Measurements from ENCODE around the gene CCDC60. TPM values are rescaled to one million over a fixed set of nuclear protein-coding genes. Genes with fewer than 3 reads are reported as not detected.
"Not testable (repeated sequence)": the region's sequence is repeated elsewhere in the genome, so short reads cannot be mapped to it uniquely, and the experiment has no call there.

Gene CCDC60
- total RNA-seq, 6 donors from 2014 or later, result 0.76 to 12.5 (median 2.3) TPM; not detected in 1

- no peaks in the 10 kb centered on the region for H3K4me1 ChIP-seq
- no peak for ATAC-seq (ENCODE audit: low FRiP score in 2 of 2)
- H3K27me3 ChIP-seq, result no peaks in the 10 kb centered on the region
- H3K4me3 ChIP-seq, result no peak overlapping the region
- TF ChIP-seq POLR2A (IDR thresholded peaks at IDR 0.05) (no peak), POLR2AphosphoS5 (IDR thresholded peaks at IDR 0.05) (no peak), EP300 (IDR thresholded peaks at IDR 0.05) (no peak)
- TF ChIP-seq, protein P1, sequence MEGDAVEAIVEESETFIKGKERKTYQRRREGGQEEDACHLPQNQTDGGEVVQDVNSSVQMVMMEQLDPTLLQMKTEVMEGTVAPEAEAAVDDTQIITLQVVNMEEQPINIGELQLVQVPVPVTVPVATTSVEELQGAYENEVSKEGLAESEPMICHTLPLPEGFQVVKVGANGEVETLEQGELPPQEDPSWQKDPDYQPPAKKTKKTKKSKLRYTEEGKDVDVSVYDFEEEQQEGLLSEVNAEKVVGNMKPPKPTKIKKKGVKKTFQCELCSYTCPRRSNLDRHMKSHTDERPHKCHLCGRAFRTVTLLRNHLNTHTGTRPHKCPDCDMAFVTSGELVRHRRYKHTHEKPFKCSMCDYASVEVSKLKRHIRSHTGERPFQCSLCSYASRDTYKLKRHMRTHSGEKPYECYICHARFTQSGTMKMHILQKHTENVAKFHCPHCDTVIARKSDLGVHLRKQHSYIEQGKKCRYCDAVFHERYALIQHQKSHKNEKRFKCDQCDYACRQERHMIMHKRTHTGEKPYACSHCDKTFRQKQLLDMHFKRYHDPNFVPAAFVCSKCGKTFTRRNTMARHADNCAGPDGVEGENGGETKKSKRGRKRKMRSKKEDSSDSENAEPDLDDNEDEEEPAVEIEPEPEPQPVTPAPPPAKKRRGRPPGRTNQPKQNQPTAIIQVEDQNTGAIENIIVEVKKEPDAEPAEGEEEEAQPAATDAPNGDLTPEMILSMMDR (IDR thresholded peaks at IDR 0.05), result no peak
- no peaks in the 10 kb centered on the region for H3K36me3 ChIP-seq
- no peak for DNase-seq
- 94 to 96% methylated on average over 7 of the region's 7 CpGs for WGBS, 2 donors
- H3K27ac ChIP-seq, result no peak overlapping the region
- no peaks in the 10 kb centered on the region for H3K9me3 ChIP-seq
These were observed 8.6 kb downstream of the CCDC60 start for GRCh38 chr12:119343130-119343529.

DNA sequence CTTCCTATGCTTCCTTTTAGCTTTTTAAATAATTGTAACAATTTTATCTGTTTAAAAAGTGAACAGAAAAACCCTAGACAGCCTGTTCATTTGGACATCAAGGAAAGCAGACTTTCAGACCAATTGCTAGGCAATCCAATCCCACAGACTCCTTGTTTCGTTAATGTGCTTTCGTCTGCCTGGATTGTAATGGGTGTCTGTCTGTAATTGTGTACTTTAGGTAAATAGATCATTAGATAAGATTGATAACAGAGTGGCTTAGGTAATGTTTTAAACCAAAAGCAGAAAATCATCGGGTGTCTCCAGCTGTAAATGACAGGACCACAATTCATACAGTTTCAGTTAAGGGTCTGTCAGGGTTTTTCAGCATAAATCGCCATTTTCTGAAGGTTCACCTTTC is 19.6 kb downstream of the CCDC60 start:
- Histone ChIP-seq H3K4me3 (no peak overlapping the region), H3K27me3 (no peaks in the 10 kb centered on the region), H3K27ac (no peak overlapping the region), H3K4me1 (peaks cover 0 to 7% (median 2%) of the 10 kb centered on the region in 4 donors), H3K36me3 (no peaks in the 10 kb centered on the region), H3K9me3 (peaks cover 0 to 5% (median 0%) of the 10 kb centered on the region in 4 donors)
- 40 to 41% methylated on average over 4 of the region's 4 CpGs for WGBS, 2 donors
- no peak for ATAC-seq (ENCODE audit: low FRiP score in 2 of 2)
- TF ChIP-seq EP300 (IDR thresholded peaks at IDR 0.05) (no peak), POLR2A (IDR thresholded peaks at IDR 0.05) (no peak)
- DNase-seq, result no peak

- DNase-seq, result peak in 1 of 2 donors; percentile 73
- not testable (repeated sequence) for H3K4me3 ChIP-seq; H3K4me1 ChIP-seq; H3K27me3 ChIP-seq; H3K9me3 ChIP-seq; ATAC-seq (ENCODE audit: low FRiP score in 2 of 2); H3K36me3 ChIP-seq; H3K27ac ChIP-seq
- WGBS, 2 donors, result 92% methylated on average over 22 of the region's 33 CpGs; no CpG with 5 or more reads in 1 of the 2 donors
These were observed 25.8 kb downstream of the CCDC60 start for GRCh38 chr12:119360366-119360765.

- TF ChIP-seq POLR2AphosphoS5 (IDR thresholded peaks at IDR 0.05) (no peak), EP300 (IDR thresholded peaks at IDR 0.05) (no peak), POLR2A (IDR thresholded peaks at IDR 0.05) (no peak)
- TF ChIP-seq, protein P1 (IDR thresholded peaks at IDR 0.05), result no peak
- 84 to 89% methylated on average over 4 of the region's 4 CpGs for WGBS, 2 donors
- H3K27ac ChIP-seq, result no peak overlapping the region
- DNase-seq (no peak), ATAC-seq (ENCODE audit: low FRiP score in 2 of 2) (no peak)
- H3K36me3 ChIP-seq, result no peaks in the 10 kb centered on the region
- H3K9me3 ChIP-seq, result no peaks in the 10 kb centered on the region
- no peaks in the 10 kb centered on the region for H3K4me1 ChIP-seq
- H3K27me3 ChIP-seq, result no peaks in the 10 kb centered on the region
- no peak overlapping the region for H3K4me3 ChIP-seq
These were observed 28.5 kb downstream of the CCDC60 start for GRCh38 chr12:119363037-119363436.

DNA sequence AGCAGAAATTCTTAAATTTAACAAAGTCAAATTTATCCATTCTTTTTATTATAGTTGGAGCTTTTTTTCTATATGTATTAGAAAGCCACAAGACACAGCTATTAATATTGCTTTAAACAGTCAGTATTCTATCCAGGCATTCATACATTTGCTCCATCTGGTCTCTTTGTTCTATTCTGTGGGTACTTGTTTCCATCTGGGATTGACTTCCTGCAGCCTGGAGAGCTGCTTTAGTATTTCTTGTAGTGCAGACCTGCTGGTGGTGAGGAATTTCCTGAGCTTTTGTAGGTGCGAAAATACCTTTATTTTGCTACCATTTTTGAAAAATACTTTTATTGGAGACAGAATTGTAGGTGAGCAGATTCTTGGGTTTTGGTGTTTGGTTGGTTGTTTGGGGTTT is 29.0 kb downstream of the CCDC60 start:
- 72 to 91% methylated on average over 1 of the region's 1 CpG for WGBS, 2 donors
- ATAC-seq (ENCODE audit: low FRiP score in 2 of 2), result no peak

DNA sequence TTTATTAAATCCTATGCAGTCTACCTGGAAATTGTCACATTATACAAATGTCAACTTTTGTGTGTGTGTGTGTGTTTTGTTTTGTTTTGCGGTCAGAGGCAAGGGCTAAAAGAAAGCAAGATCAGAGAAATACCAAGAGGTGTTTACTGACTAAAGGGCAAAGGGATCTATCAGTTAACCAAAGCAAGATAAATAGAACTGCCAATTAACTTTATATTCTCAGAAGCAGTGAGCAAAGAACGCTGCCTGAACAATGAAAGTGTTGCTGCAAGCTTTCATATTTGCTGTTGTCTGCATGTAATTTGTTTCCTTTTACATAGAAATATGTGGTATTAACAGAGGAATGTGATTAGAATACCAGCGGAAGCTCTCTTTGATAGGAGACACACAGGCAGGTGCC is 30.9 kb downstream of the CCDC60 start:
- WGBS, 2 donors, result 53 to 55% methylated on average over 3 of the region's 3 CpGs
- H3K4me1 ChIP-seq, result no peaks in the 10 kb centered on the region
- ATAC-seq (ENCODE audit: low FRiP score in 2 of 2) (no peak), DNase-seq (no peak)
- H3K27me3 ChIP-seq, result no peaks in the 10 kb centered on the region
- peak overlapping the region in 3 of 4 donors; percentile 8 to 24 (median 15) for H3K27ac ChIP-seq
- no peaks in the 10 kb centered on the region for H3K36me3 ChIP-seq
- no peak overlapping the region for H3K4me3 ChIP-seq
- no peaks in the 10 kb centered on the region for H3K9me3 ChIP-seq
- no peak for TF ChIP-seq POLR2A (IDR thresholded peaks at IDR 0.05)
- no peak for TF ChIP-seq EP300 (IDR thresholded peaks at IDR 0.05)
- TF ChIP-seq, protein P1 (IDR thresholded peaks at IDR 0.05), result no peak
- TF ChIP-seq POLR2AphosphoS5 (IDR thresholded peaks at IDR 0.05), result no peak

More for the DNA sequence above, 29.0 kb downstream of the CCDC60 start:
- no peak for TF ChIP-seq POLR2A (IDR thresholded peaks at IDR 0.05)
- TF ChIP-seq EP300 (IDR thresholded peaks at IDR 0.05), result no peak
- no peak for TF ChIP-seq POLR2AphosphoS5 (IDR thresholded peaks at IDR 0.05)
- TF ChIP-seq, protein P1 (IDR thresholded peaks at IDR 0.05), result no peak
- H3K4me3 ChIP-seq, result no peak overlapping the region
- no peaks in the 10 kb centered on the region for H3K36me3 ChIP-seq
- no peak overlapping the region for H3K27ac ChIP-seq
- no peaks in the 10 kb centered on the region for H3K4me1 ChIP-seq
- H3K27me3 ChIP-seq, result no peaks in the 10 kb centered on the region
- no peak for DNase-seq
- no peaks in the 10 kb centered on the region for H3K9me3 ChIP-seq
